Measurements from ENCODE around the gene PDE2A.

GRCh38 chr11:72529068-72529467, 145.2 kb downstream of the PDE2A start:
- TF ChIP-seq GATA2 (IDR thresholded peaks at IDR 0.05; ENCODE audit: low read depth, low read length) (no peak), GATA3 (IDR thresholded peaks at IDR 0.05; ENCODE audit: low read depth, low read length) (no peak)
